ENCODE results near the gene NACA.
"Not testable (repeated sequence)": the region's sequence is repeated elsewhere in the genome, so short reads cannot be mapped to it uniquely, and the experiment has no call there.

NACA gene

DNA sequence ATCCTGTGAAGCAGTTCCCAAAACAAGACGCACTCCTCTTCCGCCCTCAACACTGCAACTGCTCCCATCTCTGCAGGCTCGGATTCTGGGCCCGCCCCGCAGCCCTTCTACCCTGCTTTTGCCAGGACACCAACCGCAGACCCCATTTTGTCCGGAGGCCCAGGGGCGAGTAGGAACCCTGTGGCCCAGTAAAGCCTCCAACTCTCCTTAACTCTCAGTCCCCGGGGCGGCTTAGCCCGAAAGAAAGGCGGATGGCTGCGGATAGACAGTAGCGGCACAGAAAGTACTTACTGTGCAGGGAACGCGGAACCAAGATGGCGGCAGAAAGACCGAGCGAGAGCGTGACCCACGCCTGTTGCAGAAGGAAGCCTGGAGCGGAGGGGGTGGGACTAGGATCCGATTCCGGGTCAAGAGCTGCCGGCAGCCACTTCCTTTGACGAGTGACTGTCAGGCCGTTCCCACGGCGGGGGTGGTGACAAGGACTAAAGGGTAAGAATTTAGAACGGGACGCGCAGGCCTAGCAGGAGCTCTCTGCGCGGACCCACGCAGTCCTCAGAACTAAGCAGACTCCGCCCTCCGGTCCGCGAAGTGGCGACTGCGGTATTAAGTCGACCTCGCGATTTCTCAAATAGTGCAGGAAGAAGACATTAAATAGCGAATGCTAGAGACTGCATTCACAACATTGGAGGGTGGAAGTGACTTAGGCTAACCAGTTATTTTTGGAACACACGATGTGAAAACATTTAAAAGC lies at the start of gene NACA:
TSS of gene NACA (minus strand) at position 328 of the 751 bp plus-strand sequence. CDS start 778 bp downstream, outside the sequence.
- intact Hi-C loops (cut with DNase I): loop anchor here (1.0 kb wide), 1 partner anchor 37 kb away; the partner anchor contains the start of gene PTGES3
- DNase-seq: peak; percentile 98 to 100 (median 100)

DNA sequence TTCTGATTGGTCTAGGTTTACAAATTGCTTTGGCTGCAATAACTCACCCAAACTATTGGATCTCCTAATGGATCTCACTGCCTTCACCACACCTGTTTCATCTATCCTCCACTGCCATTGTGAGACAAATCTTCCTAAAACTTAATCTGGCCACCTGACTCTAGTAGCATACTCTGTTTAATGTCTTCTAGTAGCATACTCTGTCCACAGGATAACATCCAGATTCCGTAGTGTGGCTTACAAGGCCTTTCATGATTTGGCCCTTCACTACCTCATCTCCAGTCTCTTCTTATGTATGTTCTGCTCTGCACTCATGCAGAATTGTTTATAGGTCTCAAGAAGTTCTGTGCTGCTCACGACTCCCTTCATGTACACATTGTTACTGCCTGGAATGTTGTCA lies 48.0 kb upstream of the NACA start:
- DNase-seq: no peak
- intact Hi-C loops (cut with DNase I): no loop called here

DNA sequence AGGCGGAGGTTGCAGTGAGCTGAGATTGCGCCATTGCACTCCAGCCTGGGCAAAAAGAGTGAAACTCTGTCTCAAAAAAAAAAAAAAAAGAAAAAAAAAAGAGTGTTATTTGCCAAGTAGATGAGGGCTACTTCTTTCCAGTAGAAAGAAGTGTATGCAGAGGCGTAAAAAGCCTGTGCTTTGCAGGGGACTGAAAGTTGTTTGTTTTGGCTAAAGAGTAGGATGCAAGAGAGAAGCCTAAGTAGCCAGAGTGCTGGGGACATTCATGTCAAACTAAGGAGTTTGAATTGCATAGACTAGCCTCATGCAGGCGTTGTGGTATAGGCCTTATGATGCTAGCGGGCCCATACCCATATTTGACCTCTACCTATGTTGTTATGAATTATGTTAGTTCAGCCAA lies 47.5 kb upstream of the NACA start:
- intact Hi-C loops (cut with DNase I): no loop called here
- no peak for DNase-seq

DNA sequence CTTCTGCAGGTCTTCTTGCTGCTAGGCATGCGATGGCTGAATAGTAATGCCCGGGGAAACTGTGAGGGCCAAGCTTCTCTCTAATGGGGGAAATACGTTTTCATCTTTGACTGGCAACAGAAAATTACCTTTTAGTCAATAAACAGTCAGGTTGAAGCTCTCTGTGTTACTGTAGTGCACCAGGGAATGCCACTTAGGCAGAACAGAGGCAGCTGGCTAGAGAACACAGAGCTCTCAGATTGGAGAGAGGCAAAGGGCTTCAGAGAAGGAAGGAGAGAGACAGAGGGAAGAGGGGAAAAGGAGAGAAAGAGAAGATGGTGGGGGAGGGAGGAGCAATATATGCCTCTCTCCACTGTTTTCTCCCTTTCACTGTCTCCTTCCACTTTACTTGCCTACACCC lies 44.8 kb upstream of the NACA start:
- intact Hi-C loops (cut with DNase I): no loop called here
- no peak for DNase-seq

DNA sequence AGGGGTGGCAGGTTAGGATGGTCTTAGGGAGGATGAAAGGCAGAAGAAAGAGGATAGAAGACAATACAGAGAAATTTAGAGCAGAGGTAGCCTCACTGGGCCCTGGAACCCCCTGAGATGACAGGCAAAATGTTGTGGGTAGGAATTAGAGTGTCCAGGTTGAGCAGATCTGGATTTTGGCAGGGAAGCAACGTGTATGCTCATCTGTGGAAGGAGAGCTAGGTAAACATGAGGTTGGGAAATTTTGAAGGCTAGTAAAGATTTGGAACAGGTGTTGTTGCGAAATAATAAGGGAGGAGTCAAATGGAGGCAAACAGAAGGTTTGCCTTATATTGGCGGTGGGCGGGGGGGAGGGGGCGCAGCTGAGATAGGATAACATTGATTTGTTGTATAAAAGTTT lies 43.3 kb upstream of the NACA start:
- intact Hi-C loops (cut with DNase I): no loop called here
- DNase-seq: no peak

DNA sequence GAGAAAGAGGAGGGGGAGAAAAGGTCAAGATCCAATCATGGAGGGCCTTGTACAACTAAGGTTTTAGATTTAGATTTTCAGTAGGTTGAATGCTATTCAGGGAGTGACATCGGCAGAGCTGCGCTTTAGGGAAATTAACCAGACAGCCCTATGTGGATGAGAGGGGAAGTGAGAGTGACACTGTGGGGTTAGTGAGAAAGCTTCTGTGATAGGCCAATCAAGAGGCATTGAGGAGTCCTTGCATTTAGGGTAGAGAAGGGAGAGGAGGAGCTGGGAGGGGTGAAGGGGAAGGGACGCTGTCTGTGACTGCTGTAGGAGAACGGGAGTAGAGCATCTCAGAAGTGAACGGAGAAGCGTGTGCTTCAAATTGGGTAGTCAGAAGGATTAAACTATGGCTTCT lies 41.4 kb upstream of the NACA start:
- intact Hi-C loops (cut with DNase I): no loop called here
- DNase-seq: no peak

DNA sequence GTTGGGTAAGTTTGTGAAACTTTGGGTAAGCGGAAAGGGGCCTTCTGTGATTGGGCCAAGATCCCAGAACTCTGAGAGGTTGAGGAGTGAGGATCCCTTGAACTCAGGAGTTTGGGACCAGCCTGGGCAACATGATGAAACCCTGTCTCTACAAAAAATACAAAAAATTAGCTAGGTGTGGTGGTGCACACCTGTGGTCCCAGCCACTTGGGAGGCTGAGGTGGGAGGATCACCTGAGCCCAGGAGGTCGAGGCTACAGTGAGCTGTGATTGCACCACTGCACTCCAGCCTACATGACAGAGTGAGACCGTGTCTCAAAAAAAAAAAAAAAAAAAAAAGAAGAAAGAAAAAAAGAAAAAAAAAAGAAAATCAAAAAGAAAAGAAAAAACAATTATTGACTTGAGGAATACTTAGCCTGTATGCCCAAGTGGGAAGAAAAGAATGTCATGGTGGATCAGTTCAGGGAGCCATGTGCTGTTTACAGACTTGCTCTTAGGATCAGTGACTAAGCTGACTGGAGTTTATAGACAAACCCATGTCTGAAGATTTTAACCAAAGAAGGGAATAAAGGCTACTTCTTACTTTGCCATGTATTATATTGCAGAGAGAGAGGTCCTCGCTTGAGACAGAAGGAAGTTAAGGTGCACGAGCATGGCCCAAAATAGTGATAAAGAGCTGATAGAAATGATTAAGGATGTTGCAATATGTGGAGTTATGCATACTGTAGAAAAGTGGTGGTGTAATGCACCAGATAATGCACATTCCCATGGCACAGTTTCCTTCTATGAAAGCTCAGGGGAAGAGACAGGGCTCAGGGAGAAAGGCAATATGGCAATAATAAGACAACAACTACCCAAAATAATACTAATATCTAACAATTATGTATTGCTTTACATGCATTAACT lies 38.9 kb upstream of the NACA start:
- no peak for DNase-seq
- intact Hi-C loops (cut with DNase I): loop anchor here (5.0 kb wide), 1 partner anchor 298 kb away; no protein-coding TSS in a partner anchor

DNA sequence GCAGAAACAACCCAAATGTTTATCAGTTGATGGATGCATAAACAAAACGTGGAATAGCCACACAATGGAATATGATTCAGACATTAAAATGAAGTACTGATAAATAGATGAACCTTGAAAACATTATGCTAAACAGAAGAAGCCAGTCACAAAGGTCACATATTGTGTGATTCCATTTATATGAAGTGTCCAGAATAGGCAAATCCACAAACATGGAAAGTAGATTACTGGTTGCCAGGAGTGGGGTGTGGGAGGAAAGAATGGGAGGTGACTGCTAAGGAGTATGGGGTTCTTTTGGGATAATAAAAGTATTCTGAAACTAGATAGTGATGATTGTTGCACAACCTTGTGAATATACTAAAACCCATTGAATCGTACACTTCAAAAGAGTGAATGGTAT lies 36.7 kb upstream of the NACA start:
- DNase-seq: no peak
- intact Hi-C loops (cut with DNase I): loop anchor here (5.0 kb wide), 1 partner anchor 300 kb away; no protein-coding TSS in a partner anchor

DNA sequence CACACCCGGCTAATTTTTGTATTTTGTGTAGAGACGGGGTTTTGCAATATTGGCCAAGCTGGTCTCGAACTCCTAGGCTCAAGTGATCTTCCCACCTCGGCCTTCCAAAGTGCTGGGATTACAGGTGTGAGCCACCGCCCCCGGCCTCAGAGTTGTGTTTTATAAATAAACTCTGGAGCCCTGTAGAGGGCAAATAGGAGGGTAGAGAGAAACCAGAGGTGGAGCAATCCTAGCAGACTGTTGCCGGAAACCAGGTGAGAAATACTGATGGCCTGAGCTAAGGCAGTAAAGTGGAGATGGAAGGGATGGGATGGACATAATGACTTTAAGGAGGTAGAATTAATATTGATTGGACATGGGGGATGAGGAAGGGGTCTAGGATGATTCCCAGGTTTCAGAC lies 35.4 kb upstream of the NACA start:
- no peak for DNase-seq
- intact Hi-C loops (cut with DNase I): loop anchor here (5.0 kb wide), 1 partner anchor 302 kb away; no protein-coding TSS in a partner anchor

DNA sequence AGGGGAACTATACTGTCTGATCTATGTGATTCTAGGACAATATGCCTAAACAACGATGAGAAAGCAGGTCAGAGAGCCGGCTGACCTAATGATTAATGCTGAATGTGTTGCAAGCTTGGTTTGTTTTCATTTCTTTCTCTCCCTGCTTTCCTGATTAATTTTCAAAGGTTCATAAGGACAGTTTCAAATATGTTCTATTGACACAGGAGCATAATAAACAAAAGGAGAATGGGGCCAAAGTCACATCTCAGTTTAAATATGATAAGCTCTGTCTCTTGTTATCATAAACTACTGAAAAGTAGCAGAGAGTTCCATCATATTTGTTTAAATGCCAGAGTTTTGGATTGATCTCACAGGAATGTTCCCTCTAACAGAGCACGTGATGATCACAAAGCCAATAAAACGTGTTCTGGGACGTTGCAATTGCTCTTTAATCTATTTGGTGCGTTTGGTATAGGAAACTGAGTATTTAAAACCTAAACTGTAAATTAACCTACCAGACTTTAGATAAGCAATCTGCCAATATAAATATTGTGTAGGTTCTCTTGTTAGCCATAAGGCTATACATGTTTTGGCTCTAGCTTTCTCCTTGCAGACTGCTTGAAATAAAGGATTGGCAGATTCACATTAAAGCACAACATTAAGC lies 34.3 kb upstream of the NACA start:
- intact Hi-C loops (cut with DNase I): no loop called here
- no peak for DNase-seq

DNA sequence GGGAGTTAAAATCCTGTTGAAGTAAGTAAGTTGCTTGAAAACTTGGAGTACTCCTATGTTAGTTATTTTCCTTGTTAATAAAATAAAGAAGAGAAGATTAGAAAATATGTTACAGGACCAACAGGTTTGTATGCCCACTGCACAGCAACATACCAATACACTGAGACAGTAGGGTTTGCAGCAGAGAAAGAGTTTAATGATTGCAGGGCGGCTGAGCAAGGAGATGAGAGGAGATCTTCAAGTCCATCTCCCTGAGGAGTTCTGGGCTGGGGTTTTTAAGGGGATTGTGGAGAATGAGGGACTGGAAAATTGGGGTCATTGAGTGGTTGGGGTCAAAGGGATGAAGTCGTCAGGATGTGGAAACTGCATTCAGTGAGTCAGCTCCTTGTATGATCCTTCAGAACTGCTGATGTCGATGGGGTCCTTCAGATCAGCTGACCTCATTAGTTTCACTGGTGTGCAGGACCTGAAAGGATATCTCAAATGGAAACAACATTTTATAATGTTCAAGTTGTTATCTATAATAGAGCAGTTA lies 33.7 kb upstream of the NACA start:
- no peak for DNase-seq
- intact Hi-C loops (cut with DNase I): no loop called here

DNA sequence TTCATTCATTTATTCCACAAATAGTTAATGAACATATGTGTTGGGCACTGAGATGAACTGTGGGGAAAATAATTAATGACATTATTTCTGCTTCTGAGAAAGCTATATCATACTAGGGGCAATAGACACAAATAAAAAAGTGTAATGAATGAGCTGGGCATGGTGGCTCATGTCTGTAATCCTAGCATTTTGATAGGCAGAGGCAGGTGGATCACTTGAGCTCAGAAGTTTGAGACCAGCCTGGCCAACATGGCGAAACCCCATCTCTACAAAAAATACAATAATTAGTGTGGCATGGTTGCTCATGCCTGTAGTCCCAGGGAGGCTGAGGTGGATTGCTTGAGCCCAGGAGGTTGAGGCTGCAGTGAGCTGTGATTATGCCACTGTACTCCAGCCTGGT lies 32.9 kb upstream of the NACA start:
- DNase-seq: not testable (repeated sequence)
- intact Hi-C loops (cut with DNase I): loop anchor here (1.0 kb wide), 1 partner anchor 229 kb away; no protein-coding TSS in a partner anchor

DNA sequence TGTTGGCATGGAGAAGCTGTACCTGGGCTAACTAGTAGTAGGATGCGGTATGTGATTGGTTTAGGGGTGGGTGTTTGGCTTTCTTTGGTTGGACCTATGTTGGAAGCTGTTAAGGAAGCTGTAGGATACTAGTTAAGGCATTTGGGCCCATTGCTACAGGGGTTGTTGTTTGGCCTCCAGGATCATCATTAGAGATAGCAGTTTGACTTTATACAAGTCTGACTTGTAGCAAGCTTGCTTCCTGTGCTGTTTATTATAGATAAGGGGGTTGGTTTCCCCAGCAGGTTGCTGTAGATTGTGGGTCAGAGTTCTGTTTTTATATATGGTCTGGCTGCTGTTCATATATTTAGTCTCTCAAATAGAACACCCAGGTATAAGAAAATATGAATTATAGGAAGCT lies 28.5 kb upstream of the NACA start:
- intact Hi-C loops (cut with DNase I): no loop called here
- DNase-seq: no peak

DNA sequence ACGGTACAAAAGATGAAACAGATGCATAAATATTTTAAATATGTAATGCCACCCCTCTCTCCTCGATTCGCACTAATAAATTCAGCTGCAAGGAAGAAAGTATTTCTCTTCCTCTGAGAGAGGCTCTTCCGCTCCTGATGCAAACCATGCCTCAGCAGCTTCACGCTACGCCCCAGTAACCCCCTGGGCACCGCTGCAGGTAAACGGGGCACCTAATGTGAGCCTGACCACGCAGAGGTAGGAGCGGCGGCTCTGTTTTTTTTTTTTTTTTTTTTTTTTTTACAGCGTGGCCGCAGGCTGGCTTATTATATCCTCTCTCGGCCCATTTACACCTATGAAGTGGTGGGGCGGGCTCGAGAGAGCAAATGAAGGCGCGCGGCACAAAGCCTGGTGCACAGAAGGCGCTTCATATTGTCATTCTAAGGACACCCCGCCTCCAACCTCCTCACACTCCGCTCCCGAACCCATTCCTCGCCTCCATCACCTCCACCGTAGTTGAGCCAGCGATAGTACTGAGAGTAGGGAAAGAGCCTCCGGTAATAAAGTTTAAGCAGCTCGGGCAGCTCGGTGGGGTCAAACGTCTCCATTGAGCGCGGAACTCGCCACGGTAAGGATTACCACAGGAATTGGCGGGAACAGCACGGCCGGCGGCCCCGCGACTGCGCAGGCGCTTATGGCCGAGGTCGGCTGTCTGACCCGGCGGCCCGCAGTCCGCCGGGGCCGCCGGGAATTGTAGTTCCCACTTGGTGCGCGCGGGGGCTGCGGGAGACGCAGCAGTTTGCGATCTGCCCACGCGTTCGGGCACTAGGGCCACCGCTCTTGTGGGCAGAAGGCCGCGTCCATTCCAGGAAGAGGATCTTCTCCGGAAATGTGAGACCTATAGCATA lies 26.9 kb upstream of the NACA start, which contains the start of gene PRIM1:
TSS of gene PRIM1 (minus strand) at position 612 of the 887 bp plus-strand sequence. CDS start at position 587, 25 bp downstream.
- DNase-seq: peak; percentile 74 to 98 (median 82)
- intact Hi-C loops (cut with DNase I): no loop called here

DNA sequence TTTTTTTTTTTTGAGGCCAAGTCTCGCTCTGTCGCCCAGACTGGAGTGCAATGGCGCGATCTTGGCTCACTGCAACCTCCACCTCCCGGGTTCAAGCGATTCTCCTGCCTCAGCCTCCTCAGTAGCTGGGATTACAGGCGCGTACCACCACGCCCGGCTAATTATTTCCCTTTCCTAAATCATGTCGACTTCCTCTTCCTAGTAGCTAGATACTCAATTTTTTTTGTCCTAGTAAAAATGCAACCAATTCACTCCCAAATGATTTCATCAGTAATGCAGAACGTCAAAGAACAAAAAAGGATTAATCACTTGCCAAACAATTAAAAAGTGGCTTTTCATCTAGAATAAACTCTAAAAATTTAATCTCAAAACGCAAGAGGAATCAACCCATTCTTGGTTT lies 25.5 kb upstream of the NACA start:
- intact Hi-C loops (cut with DNase I); DNase-seq: not testable (repeated sequence)

DNA sequence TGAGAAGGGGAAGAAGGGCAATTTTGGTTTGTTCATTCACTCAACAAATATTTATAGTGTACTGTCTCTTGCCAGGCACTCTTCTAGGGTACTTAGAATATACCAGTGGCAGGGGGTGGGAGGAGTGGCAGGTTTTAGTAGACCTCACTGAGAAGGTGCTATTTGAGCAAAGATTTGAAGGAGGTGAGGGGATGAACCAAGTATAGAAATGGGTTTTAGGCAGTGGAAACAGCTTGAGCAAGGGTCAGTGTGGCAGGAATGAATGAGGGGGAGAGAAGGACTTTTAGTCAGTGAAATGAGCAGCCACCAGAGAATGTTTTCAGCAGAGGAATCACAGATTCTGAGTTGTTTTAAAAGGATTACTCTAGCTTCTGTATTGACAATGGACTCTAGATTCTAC lies 24.8 kb upstream of the NACA start:
- intact Hi-C loops (cut with DNase I): no loop called here

DNA sequence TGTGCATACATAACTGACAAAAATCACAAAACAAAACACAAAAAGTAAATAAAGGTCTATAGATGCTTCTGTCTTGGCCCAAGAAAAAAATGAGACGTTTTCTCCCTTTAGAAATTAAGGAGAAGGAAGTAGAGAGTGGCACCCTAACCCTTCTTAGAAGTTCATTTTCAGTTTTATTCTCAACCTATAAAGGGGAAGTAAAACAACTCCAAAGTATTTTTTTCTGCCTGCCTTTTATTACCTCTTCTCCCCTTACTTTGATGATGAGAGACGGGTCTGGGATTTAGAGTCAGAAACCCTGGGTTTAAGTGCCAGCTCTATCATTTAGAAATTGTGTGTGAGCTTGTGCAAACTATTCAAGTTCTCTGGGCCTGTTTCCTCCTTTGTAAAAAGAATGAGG lies 24.3 kb upstream of the NACA start:
- no peak for DNase-seq
- intact Hi-C loops (cut with DNase I): no loop called here

More for the DNA sequence above, 24.8 kb upstream of the NACA start:
- no peak for DNase-seq

DNA sequence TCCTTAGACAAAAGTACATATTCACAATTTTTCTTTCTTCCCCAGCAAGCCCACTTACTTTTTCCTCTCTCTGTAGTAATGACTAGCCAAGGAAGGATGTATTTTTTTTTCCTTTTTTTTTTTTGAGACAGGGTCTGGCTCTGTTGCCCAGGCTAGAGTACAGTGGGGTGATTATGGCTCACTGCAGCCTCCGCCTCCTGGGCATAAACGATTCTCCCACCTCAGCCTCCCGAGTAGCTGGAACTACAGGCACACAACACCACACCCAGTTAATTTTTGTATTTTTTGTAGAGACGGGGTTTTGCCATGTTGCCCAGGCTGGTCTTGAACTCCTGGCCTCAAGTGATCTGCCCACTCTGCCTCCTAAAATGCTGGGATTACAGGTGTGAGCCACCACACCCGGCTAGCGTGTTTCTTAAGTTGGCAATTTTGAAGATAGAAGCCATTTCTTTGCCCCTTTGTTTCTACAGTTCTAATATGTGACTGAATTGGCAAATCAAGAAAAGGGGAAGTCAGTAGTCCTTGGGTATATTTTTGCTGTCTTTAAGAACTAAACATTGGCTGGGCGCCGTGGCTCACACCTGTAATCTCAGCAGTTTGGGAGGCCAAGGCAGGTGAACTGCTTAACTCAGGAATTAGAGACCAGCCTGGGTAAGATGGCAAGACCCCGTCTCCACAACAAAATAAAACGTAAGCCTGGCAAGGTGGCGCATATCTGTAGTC lies 3.2 kb upstream of the NACA start:
- no peak for DNase-seq
- intact Hi-C loops (cut with DNase I): no loop called here

DNA sequence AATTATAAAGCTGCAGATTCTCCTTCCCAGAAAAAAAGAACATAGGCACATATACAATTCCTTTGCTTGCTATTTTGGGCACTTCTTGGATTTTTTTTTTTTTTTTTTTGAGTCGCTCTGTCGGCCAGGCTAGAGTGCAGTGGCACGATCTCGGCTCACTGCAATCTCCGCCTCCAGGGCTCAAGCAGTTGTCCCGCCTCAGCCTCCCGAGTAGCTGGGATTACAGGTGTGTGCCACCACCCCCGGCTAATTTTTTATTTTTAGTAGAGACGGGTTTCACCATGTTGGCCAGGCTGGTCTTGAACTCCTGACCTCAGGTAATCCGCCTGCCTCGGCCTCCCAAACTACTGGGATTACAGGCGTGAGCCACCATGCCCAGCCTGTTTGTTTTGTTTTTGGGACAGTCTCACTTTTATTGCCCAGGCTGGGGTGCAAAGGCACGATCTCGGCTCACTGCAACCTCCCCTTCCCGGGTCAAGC lies 1.1 kb upstream of the NACA start:
- intact Hi-C loops (cut with DNase I): not testable (repeated sequence)
- DNase-seq: peak in 1 of 10 donors; percentile 79
